HG03439 (cell line): Measurements from ENCODE around the gene YEATS2.

Experiments
- ATAC-seq: cut with Tn5 transposase; IDR thresholded peaks from one replicate; pipeline ENCODE4 v1.9.1; 2021; ENCODE audit warnings: mild to moderate bottlenecking, moderate library complexity; ENCODE audit not compliant: unreplicated experiment

Gene YEATS2

GRCh38 chr3:183828538-183828870 lies 130.9 kb downstream of the YEATS2 start:
- no peak for ATAC-seq

GRCh38 chr3:183829466-183829865 lies 131.9 kb downstream of the YEATS2 start:
- no peak for ATAC-seq

GRCh38 chr3:183830187-183830586 lies 132.6 kb downstream of the YEATS2 start:
- ATAC-seq: no peak

- ATAC-seq: no peak
Measured at GRCh38 chr3:183833516-183833915, 135.9 kb downstream of the YEATS2 start.

GRCh38 chr3:183837390-183837789 lies 139.8 kb downstream of the YEATS2 start:
- ATAC-seq: no peak

GRCh38 chr3:183837894-183838293 lies 140.3 kb downstream of the YEATS2 start:
- no peak for ATAC-seq

- ATAC-seq: no peak
Measured at GRCh38 chr3:183839751-183840150, 142.2 kb downstream of the YEATS2 start.

- ATAC-seq: no peak
Measured at GRCh38 chr3:183844606-183845005, 147.0 kb downstream of the YEATS2 start.

- ATAC-seq: no peak
Measured at GRCh38 chr3:183845090-183845489, 147.5 kb downstream of the YEATS2 start.

GRCh38 chr3:183845608-183846288 lies 148.2 kb downstream of the YEATS2 start:
- ATAC-seq: no peak

- no peak for ATAC-seq
Measured at GRCh38 chr3:183854318-183855035, 156.9 kb downstream of the YEATS2 start.

GRCh38 chr3:183857863-183858262 lies 160.3 kb downstream of the YEATS2 start:
- no peak for ATAC-seq
